Vagina (tissue), 2 donors: ENCODE data around the gene TYW5. TPM values are rescaled to one million over a fixed set of nuclear protein-coding genes. Genes with fewer than 3 reads are reported as not detected.

Source experiments
- DNase-seq, 2 donors: peaks; one replicate each; pipeline ENCODE4 v3.0.0-alpha.2; 2017; ENCODE audit errors: extremely low spot score in 2 of 2
- H3K27ac ChIP-seq: fragments of 200-600 bp; sonication (generic); one replicate; pipeline ENCODE4 v1.5.1; 2019
- H3K27me3 ChIP-seq: fragments of 200-600 bp; sonication (generic); one replicate; pipeline ENCODE4 v1.5.1; 2019
- H3K36me3 ChIP-seq, 2 donors: fragments of 200-600 bp; sonication (generic); one replicate each; pipeline ENCODE4 v1.5.1; 2017 to 2019
- H3K4me1 ChIP-seq: fragments of 200-600 bp; sonication (generic); one replicate; pipeline ENCODE4 v1.5.1; 2019
- H3K4me3 ChIP-seq, 2 donors: fragments of 200-600 bp; sonication (generic); 1 replicate in 1 of 2; 2 replicates in 1 of 2; pipeline ENCODE4 v1.5.1; 2016 to 2019
- H3K9me3 ChIP-seq: fragments of 200-600 bp; sonication (generic); one replicate; pipeline ENCODE4 v1.5.1; 2019
- POLR2A ChIP-seq, 2 donors: fragments of 450-650 bp; IDR thresholded peaks; one replicate each; pipeline ENCODE4 v1.6.1; 2017; ENCODE audit warnings: antibody characterized with exemption in 2 of 2, mild to moderate bottlenecking in 2 of 2, moderate library complexity in 2 of 2
- POLR2AphosphoS5 ChIP-seq, 2 donors: sonication (generic); formaldehyde crosslinking; IDR thresholded peaks; one replicate each; pipeline ENCODE4 v1.9.0; 2017; ENCODE audit warnings: antibody characterized with exemption in 2 of 2, mild to moderate bottlenecking in 2 of 2, low read depth in 1 of 2; ENCODE audit not compliant: insufficient read depth in 1 of 2
- intact Hi-C: fragments of 100-400 bp; cut with DNase I; formaldehyde crosslinking; loops from one replicate; pipeline ENCODE4 v1.15.1; 2023
- total RNA-seq: library from RNA; depleted of rRNA; stranded (reverse); fragments of >200 nt; gene quantifications from one replicate; pipeline ENCODE4 v1.2.3, GENCODE V29; 2016
- TF ChIP-seq, protein P1 (sequence below), 3 experiments: fragments of 450-650 bp in 2 of 3; fragments of 200-600 bp in 1 of 3; sonication (generic) in 1 of 3; IDR thresholded peaks; one replicate each; pipeline ENCODE4 v1.5.1; 2017 to 2019; ENCODE audit warnings: antibody characterized with exemption in 3 of 3, mild to moderate bottlenecking in 2 of 3, moderate library complexity in 2 of 3

The TYW5 gene
- total RNA-seq, 1 donor from 2014 or later: 5.2 TPM

DNA sequence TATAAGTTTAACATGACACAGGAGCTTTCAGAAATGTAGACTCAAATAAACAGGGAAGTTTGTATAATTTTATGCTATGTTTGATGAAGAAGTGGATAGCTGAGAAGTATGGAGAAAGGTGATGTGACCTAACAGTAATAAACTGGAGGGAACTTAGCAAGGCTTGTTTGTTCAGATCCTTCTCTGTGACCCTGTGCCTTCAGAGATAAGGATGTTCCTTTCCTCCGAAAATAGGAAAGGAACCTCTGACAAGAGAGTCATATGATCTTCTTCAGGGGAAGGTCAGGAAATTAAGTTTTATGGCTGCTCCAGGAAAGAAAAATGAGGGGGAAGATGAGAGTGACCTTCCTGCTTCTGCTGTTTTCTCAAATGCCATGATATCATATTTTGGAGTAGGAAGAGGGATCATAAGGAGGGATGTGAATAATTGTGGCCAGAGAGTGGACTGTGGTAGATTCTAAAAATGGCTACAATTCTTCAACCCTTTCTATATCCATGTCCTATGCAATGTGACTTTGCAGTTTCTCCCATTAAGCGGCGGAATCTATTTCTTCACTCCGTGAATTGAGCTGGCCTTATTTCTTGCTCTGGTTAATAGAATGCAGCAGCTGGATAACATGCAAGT is 52.7 kb downstream of the TYW5 start:
- no peak for DNase-seq
- Histone ChIP-seq H3K4me3 (no peak overlapping the region), H3K9me3 (no peaks in the 10 kb centered on the region), H3K36me3 (no peaks in the 10 kb centered on the region), H3K4me1 (no peaks in the 10 kb centered on the region), H3K27ac (no peak overlapping the region), H3K27me3 (no peaks in the 10 kb centered on the region)
- intact Hi-C loops: no loop called here
- TF ChIP-seq POLR2AphosphoS5 (IDR thresholded peaks at IDR 0.05; ENCODE audit: insufficient read depth in 1 of 2, low read depth in 1 of 2): no peak
- no peak for TF ChIP-seq POLR2A (IDR thresholded peaks at IDR 0.05)
- TF ChIP-seq, protein P1, sequence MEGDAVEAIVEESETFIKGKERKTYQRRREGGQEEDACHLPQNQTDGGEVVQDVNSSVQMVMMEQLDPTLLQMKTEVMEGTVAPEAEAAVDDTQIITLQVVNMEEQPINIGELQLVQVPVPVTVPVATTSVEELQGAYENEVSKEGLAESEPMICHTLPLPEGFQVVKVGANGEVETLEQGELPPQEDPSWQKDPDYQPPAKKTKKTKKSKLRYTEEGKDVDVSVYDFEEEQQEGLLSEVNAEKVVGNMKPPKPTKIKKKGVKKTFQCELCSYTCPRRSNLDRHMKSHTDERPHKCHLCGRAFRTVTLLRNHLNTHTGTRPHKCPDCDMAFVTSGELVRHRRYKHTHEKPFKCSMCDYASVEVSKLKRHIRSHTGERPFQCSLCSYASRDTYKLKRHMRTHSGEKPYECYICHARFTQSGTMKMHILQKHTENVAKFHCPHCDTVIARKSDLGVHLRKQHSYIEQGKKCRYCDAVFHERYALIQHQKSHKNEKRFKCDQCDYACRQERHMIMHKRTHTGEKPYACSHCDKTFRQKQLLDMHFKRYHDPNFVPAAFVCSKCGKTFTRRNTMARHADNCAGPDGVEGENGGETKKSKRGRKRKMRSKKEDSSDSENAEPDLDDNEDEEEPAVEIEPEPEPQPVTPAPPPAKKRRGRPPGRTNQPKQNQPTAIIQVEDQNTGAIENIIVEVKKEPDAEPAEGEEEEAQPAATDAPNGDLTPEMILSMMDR (IDR thresholded peaks at IDR 0.05): no peak

- intact Hi-C loops: no loop called here
Observed at GRCh38 chr2:199901942-199902341, 53.3 kb downstream of the TYW5 start.

DNA sequence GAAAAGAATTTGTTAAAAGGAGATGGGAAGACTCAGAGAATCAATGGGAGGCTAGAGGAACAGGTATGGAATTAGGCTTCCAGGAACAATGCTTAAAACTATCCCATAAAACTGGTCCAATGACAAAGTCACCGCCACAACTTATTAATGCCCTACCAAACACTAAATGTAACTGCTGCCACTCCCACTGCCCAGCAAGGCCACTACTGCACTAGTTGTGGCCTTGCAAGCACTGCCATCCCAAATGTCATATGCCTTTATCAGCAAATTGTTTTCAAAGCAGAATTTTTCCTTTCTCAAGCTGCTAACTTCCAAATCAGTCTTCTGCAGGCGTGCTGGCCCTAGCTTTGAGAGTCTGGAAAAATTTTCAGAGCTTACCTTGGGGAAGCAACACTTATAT is 58.7 kb downstream of the TYW5 start:
- H3K36me3 ChIP-seq: no peaks in the 10 kb centered on the region
- H3K4me1 ChIP-seq: no peaks in the 10 kb centered on the region
- intact Hi-C loops: no loop called here
- no peaks in the 10 kb centered on the region for H3K9me3 ChIP-seq
- H3K27me3 ChIP-seq: no peaks in the 10 kb centered on the region
- no peak overlapping the region for H3K4me3 ChIP-seq
- H3K27ac ChIP-seq: no peak overlapping the region
- DNase-seq: no peak
- TF ChIP-seq POLR2A (IDR thresholded peaks at IDR 0.05) (no peak), POLR2AphosphoS5 (IDR thresholded peaks at IDR 0.05; ENCODE audit: insufficient read depth in 1 of 2, low read depth in 1 of 2) (no peak)
- TF ChIP-seq, protein P1 (IDR thresholded peaks at IDR 0.05): no peak

More at GRCh38 chr2:199901942-199902341, 53.3 kb downstream of the TYW5 start:
- Histone ChIP-seq H3K36me3 (no peaks in the 10 kb centered on the region), H3K4me3 (no peak overlapping the region), H3K27me3 (no peaks in the 10 kb centered on the region), H3K9me3 (no peaks in the 10 kb centered on the region), H3K27ac (no peak overlapping the region), H3K4me1 (no peaks in the 10 kb centered on the region)
- TF ChIP-seq, protein P1 (IDR thresholded peaks at IDR 0.05): no peak
- TF ChIP-seq POLR2AphosphoS5 (IDR thresholded peaks at IDR 0.05; ENCODE audit: insufficient read depth in 1 of 2, low read depth in 1 of 2) (no peak), POLR2A (IDR thresholded peaks at IDR 0.05) (no peak)
- DNase-seq: no peak

GRCh38 chr2:199895406-199895805 is 59.9 kb downstream of the TYW5 start:
- H3K4me3 ChIP-seq: no peak overlapping the region
- DNase-seq: no peak
- H3K27ac ChIP-seq: no peak overlapping the region
- intact Hi-C loops: no loop called here
- H3K4me1 ChIP-seq: no peaks in the 10 kb centered on the region
- H3K9me3 ChIP-seq: no peaks in the 10 kb centered on the region
- H3K27me3 ChIP-seq: no peaks in the 10 kb centered on the region
- TF ChIP-seq POLR2AphosphoS5 (IDR thresholded peaks at IDR 0.05; ENCODE audit: insufficient read depth in 1 of 2, low read depth in 1 of 2): no peak
- TF ChIP-seq, protein P1 (IDR thresholded peaks at IDR 0.05): no peak
- TF ChIP-seq POLR2A (IDR thresholded peaks at IDR 0.05): no peak
- no peaks in the 10 kb centered on the region for H3K36me3 ChIP-seq

DNA sequence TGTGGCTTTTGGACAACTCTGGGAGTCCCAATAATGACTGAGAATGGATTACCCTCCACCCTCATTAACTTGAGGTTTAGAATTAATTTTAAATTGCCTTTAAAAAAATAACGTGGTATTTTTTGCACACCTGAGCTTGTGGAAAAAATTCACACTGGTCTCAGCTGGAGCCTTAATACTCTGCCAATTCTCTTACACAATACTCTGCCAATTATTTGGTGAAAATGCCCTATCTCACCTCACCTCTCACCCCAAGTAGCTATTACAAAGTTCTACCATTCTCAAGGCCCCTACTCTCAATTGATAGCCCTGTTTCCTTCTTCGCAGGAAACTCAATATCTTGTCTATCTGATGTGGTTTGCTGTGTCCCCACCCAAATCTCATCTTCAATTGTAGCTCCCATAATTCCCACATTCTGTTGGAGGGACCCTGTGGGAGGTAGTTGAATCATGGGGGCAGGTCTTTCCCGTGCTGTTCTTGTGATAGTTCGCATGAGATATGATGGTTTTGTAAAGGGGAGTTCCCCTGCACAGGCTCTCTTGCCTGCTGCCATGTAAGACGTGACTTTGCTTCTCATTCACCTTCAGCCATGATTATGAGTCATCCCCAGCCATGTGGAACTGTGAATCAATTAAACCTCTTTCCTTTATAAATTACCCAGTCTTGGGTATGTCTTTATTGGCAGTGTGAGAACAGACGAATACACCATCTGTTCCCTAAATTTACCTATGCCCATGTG is 71.6 kb downstream of the TYW5 start:
- H3K9me3 ChIP-seq: no peaks in the 10 kb centered on the region
- no peaks in the 10 kb centered on the region for H3K4me1 ChIP-seq
- intact Hi-C loops: no loop called here
- DNase-seq: no peak
- H3K27me3 ChIP-seq: no peaks in the 10 kb centered on the region
- TF ChIP-seq, protein P1 (IDR thresholded peaks at IDR 0.05): no peak
- no peak for TF ChIP-seq POLR2A (IDR thresholded peaks at IDR 0.05)
- TF ChIP-seq POLR2AphosphoS5 (IDR thresholded peaks at IDR 0.05; ENCODE audit: insufficient read depth in 1 of 2, low read depth in 1 of 2): no peak
- no peak overlapping the region for H3K27ac ChIP-seq
- H3K4me3 ChIP-seq: no peak overlapping the region
- H3K36me3 ChIP-seq: no peaks in the 10 kb centered on the region
